G401 (cell line): Measurements from ENCODE around the gene OR13C2. TPM values are rescaled to one million over a fixed set of nuclear protein-coding genes. Genes with fewer than 3 reads are reported as not detected.

ENCODE experiments used
- DNase-seq: peaks from one replicate; pipeline ENCODE4 v3.0.0-alpha.2; 2015; ENCODE audit warnings: low spot score
- in situ Hi-C: cut with HindIII; loops from 2 replicates; pipeline ENCODE4 v1.10.0; 2016; ENCODE audit warnings: low sequenced_read_pairs, mixed read lengths
- total RNA-seq: library from RNA; depleted of rRNA; stranded (reverse); fragments of >200 nt; shearing (Covaris generic); gene quantifications from 2 replicates; pipeline ENCODE4 v1.2.3, GENCODE V29; 2014; rRNA removed

Gene OR13C2
- total RNA-seq, 1 experiment from 2014 or later, result not detected

- in situ Hi-C loops, result no loop called here
- no peak for DNase-seq
Observed at GRCh38 chr9:104556830-104557634, 48.4 kb downstream of the OR13C2 start.

GRCh38 chr9:104555521-104555920 is 49.9 kb downstream of the OR13C2 start:
- in situ Hi-C loops, result no loop called here
- DNase-seq, result no peak

Other genes with a start within 250 kb of the OR13C2 start
- gene OR13F1, start 101.4 kb downstream of the OR13C2 start, total RNA-seq, result not detected in 2 replicates
- gene OR13C4, start 78.4 kb downstream of the OR13C2 start, total RNA-seq, result not detected in 2 replicates
- not detected in 2 replicates for gene OR13C3, start 68.8 kb downstream of the OR13C2 start, total RNA-seq
- not detected in 2 replicates for gene OR13C8, start 36.5 kb downstream of the OR13C2 start, total RNA-seq
- gene OR13C5, start 6.2 kb downstream of the OR13C2 start, total RNA-seq, result not detected in 2 replicates
- not detected in 2 replicates for gene OR13C9, start 12.6 kb upstream of the OR13C2 start, total RNA-seq
- gene OR13D1, start 88.9 kb upstream of the OR13C2 start, total RNA-seq, result not detected in 2 replicates
- gene NIPSNAP3A, start 142.1 kb upstream of the OR13C2 start, total RNA-seq, result 29.0 and 40.2 TPM in 2 replicates
- gene NIPSNAP3B, start 158.5 kb upstream of the OR13C2 start, total RNA-seq, result 0.61 and 2.6 TPM in 2 replicates